Aorta (tissue), 5 donors: ENCODE data around the gene C16orf87. TPM values are rescaled to one million over a fixed set of nuclear protein-coding genes. Genes with fewer than 3 reads are reported as not detected.
A peak's percentile ranks its signal among the peaks of the same experiment; 100 is the strongest.
"Not testable (repeated sequence)": the region's sequence is repeated elsewhere in the genome, so short reads cannot be mapped to it uniquely, and the experiment has no call there.

Experiments
- ATAC-seq: fragments of 200-7000 bp; cut with Tn5 transposase; one replicate; pipeline ENCODE4 v1.9.1; 2022; ENCODE audit warnings: moderate library complexity; ENCODE audit not compliant: low FRiP score
- DNase-seq, 2 donors: peaks; one replicate each; pipeline ENCODE4 v3.0.0-alpha.2; 2020
- H3K27ac ChIP-seq, 2 donors: one replicate each; pipeline ENCODE4 v1.5.1; 2013; ENCODE audit warnings: low read length in 2 of 2, mild to moderate bottlenecking in 2 of 2, moderate library complexity in 2 of 2, control low read depth in 1 of 2, inconsistent platforms in 1 of 2, low read depth in 1 of 2
- H3K27me3 ChIP-seq, 2 donors: one replicate each; pipeline ENCODE4 v1.6.1; 2013; ENCODE audit warnings: control low read depth in 1 of 2, low read length in 1 of 2, mild to moderate bottlenecking in 1 of 2, moderate library complexity in 1 of 2; ENCODE audit not compliant: insufficient read depth in 2 of 2, control insufficient read depth in 1 of 2
- H3K36me3 ChIP-seq, 2 donors: one replicate each; pipeline ENCODE4 v1.6.1; 2013; ENCODE audit warnings: control low read depth in 1 of 2, low read length in 1 of 2, mild to moderate bottlenecking in 1 of 2; ENCODE audit not compliant: insufficient read depth in 2 of 2, control insufficient read depth in 1 of 2
- H3K4me1 ChIP-seq, 2 donors: one replicate each; pipeline ENCODE4 v1.6.1; 2013; ENCODE audit warnings: low read length in 2 of 2, control low read depth in 1 of 2, mild to moderate bottlenecking in 1 of 2, moderate library complexity in 1 of 2; ENCODE audit not compliant: insufficient read depth in 2 of 2, control insufficient read depth in 1 of 2
- H3K4me3 ChIP-seq, 2 donors: one replicate each; pipeline ENCODE4 v1.5.1; 2013; ENCODE audit warnings: low read length in 2 of 2, control low read depth in 1 of 2, mild to moderate bottlenecking in 1 of 2
- H3K9me3 ChIP-seq: one replicate; pipeline ENCODE4 v1.6.1; 2013; ENCODE audit warnings: mild to moderate bottlenecking, low read length; ENCODE audit not compliant: control insufficient read depth
- WGBS, 2 donors: extraction: QIAGEN DNeasy Blood & Tissue Kit; methylation state at CpG; one replicate each; pipeline ENCODE4 v1.1.7; 2013; 5-methylcytosine and 5-hydroxymethylcytosine counted together
- intact Hi-C, 2 donors: fragments of 100-400 bp; cut with DNase I; formaldehyde crosslinking; loops; one replicate each; pipeline versions ENCODE4 v1.14.2 to v1.15.0; 2022
- polyA plus RNA-seq, 2 donors: library from polyadenylated mRNA; stranded (reverse); fragments of 200-250 nt; gene quantifications; one replicate each; pipeline ENCODE4 v1.2.3, GENCODE V29; 2013
- total RNA-seq, 2 donors: library from RNA; stranded (reverse); fragmentation: NEBNext Ultra II Directional; extraction: Animal tissue kit (Norgen Biotek cat#: 25700); gene quantifications; one replicate each; pipeline ENCODE4 v1.2.1, GENCODE V29; 2021
- donor health status: healthy with polysubstance abuse.
- donor health status: Bipolar disorder and iron deficiency.
- donor health status: DM: no; HTN: no; CAD: no.
- donor health status: DM: no; HTN: no; CAD: no.
- donor health status: DM: yes; HTN: yes; CAD: no.

Gene C16orf87
- total and polyA plus RNA-seq, 4 donors, result 5.6 to 8.8 (median 6.8) TPM

DNA sequence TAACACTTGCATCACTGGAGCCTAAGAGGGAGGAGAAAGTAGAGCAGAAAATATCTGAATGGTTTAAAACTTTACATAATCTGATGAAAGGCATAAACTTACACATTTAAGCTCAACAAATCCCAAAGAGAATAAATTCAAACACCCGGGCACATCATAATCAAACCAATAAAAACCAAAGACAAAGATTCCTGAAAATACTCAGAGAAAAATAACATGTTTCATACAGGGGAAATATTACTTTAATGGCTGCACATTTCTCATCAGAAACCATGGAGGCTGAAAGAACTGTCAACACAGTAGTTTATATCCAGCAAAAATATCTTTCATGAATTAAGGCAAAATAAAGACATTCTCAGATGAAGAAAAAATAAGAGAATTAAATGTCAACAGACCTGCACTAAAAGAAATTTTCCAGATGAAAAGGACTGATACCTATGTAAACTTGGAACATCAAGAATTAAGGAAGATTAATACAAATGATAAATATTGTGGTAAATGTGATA is 34.2 kb downstream of the C16orf87 start:
- H3K27ac ChIP-seq, result no peak overlapping the region
- no peaks in the 10 kb centered on the region for H3K9me3 ChIP-seq
- H3K27me3 ChIP-seq, result no peaks in the 10 kb centered on the region
- DNase-seq (no peak), ATAC-seq (no peak)
- H3K4me1 ChIP-seq, result no peaks in the 10 kb centered on the region
- intact Hi-C loops, result loop anchor here in 1 of 2 donors (10.0 kb wide), 1 partner anchor 122 kb away; no protein-coding TSS in a partner anchor
- H3K4me3 ChIP-seq, result no peak overlapping the region
- no peaks in the 10 kb centered on the region for H3K36me3 ChIP-seq
- 92 to 98% methylated on average over 1 of the region's 1 CpG for WGBS, 2 donors

DNA sequence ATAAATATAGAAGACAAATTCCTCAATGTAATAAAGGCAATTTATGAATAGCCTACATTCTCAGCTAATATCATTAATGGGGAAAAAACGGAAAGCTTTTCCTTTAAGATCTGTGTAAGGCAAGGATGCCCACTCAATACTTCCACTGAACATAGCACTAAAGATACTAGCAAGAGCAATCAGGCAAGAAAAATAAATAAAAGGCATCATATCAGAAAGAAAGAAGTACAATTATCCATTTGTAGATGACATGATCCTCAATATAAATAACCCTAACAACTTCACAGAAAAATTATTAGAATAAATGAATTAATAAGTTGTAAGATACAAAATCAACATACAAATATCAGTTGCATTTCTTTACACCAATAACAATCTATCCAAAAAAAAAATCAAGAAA is 37.1 kb downstream of the C16orf87 start:
- intact Hi-C loops, result loop anchor here in 1 of 2 donors (5.0 to 10.0 kb wide), 2 partner anchors 38 to 119 kb away; partner anchors contain the start of gene C16orf87
- no peaks in the 10 kb centered on the region for H3K4me1 ChIP-seq
- H3K27me3 ChIP-seq, result no peaks in the 10 kb centered on the region
- no peaks in the 10 kb centered on the region for H3K36me3 ChIP-seq
- DNase-seq (no peak), ATAC-seq (no peak)
- H3K9me3 ChIP-seq, result no peaks in the 10 kb centered on the region
- no peak overlapping the region for H3K4me3 ChIP-seq
- 93 to 98% methylated on average over 1 of the region's 1 CpG for WGBS, 2 donors
- no peak overlapping the region for H3K27ac ChIP-seq

DNA sequence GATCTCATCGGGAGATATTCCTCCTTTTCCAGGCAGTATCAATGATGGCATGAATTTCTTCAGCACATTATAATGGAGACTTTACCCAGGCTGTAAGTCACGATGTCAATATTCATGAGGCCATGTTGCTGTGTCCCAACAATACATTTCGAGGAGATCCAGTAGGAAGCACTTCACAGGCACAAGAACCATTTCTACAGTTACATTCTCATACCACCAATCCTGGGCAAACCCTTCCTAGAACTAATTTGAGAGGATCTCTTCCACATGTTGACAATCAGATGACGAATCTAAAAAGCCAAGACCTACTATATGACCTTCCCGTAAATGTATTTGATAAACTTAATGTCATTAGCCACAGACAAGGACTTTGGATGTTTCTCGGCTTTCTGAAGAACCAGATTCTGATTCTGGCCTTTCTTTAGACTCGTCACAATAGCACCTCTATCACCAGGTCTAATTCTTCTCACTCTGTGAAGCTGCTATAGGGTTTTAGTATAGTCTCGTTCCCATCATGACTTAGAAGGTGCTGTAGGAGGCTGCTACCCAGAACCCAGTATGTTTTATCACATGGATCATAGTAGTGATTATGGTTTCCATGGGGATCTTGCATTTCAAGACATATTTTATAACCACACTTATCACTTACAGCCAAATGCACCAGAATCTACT is 40.2 kb downstream of the C16orf87 start:
- WGBS, 2 donors, result 84% methylated on average over 8 of the region's 8 CpGs
- H3K9me3 ChIP-seq, result no peaks in the 10 kb centered on the region
- H3K4me1 ChIP-seq, result no peaks in the 10 kb centered on the region
- H3K27me3 ChIP-seq, result no peaks in the 10 kb centered on the region
- no peak overlapping the region for H3K4me3 ChIP-seq
- H3K27ac ChIP-seq, result no peak overlapping the region
- ATAC-seq (no peak), DNase-seq (no peak)
- no peaks in the 10 kb centered on the region for H3K36me3 ChIP-seq
- intact Hi-C loops, result loop anchor here in 1 of 2 donors (5.0 to 10.0 kb wide), 2 partner anchors 42 to 116 kb away; partner anchors contain the start of gene C16orf87

DNA sequence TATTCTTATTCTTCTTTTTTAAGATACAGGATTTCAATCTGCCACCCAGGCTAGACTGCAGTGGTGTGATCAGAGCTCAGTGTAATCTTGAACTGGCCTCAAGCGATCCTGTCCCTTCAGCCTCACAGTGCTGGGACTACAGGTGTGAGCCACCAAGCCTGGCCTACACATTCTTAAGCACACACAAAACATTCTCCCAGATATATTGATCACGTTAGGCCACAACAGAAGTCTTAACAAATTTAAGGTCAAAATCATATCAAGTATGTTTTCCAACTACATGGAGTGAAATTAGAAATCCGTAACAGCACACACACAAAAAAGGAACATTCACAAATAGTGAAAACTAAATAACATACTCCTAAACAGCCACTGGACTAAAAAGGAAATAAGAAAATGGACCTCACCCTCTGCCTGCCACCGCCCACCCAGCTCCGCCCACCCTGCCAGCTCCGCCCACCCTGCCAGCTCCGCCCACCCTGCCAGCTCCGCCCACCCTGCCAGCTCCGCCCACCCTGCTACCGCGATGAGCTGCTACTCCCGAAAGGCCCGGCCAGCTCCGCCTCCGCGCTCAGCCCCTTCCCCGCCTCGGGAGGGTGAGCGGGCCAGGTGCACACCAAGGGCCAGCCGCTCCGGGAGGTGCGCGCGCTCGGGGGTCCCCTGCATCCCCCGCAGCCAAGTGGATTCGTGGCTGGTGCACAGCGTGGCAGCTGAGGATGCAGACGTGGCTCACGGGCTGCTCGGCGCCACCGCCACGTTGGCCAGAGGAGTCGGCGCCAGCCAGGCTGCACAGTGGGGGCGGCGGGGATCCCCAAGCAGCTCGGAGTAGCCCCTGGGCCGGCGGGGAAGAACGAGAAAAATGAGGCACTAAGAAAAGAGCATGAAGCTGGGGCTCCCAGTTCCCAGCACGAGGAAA is 41.2 kb downstream of the C16orf87 start:
- no peaks in the 10 kb centered on the region for H3K36me3 ChIP-seq

DNA sequence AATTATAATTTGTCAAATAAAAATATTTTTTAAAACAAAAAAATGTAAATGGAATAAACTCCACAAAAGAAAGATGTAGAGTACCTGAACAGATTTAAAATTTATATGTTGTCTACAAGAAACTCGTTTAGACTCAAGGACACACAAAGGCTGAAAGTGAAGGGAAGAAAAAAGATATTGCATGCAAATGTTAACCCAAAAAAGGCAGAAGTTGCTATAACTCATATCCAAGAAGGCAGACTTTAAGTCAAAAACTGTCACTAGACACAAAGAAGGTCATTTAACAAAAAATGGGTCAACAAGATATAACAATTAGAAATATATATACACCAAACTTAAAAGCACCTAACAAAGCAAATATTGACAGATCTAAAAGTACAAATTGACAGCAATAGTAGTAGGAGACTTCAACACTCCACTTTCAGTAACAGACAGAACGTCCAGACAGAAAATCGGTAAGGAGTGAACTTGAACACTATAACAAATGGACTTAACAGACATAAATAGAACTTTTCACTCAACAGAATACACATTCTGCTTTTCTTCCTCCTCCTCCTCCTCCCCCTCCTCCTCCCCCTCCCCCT is 42.0 kb downstream of the C16orf87 start:
- DNase-seq (no peak), ATAC-seq (no peak)
- 63 to 78% methylated on average over 3 of the region's 3 CpGs for WGBS, 2 donors
- Histone ChIP-seq H3K9me3 (no peaks in the 10 kb centered on the region), H3K27me3 (no peaks in the 10 kb centered on the region), H3K27ac (no peak overlapping the region), H3K36me3 (no peaks in the 10 kb centered on the region), H3K4me3 (no peak overlapping the region), H3K4me1 (no peaks in the 10 kb centered on the region)
- intact Hi-C loops, result no loop called here

More for the DNA sequence above, 41.2 kb downstream of the C16orf87 start:
- no peaks in the 10 kb centered on the region for H3K27me3 ChIP-seq
- no peaks in the 10 kb centered on the region for H3K4me1 ChIP-seq
- H3K9me3 ChIP-seq, result no peaks in the 10 kb centered on the region
- H3K4me3 ChIP-seq, result peak overlapping the region; percentile 22 to 38
- DNase-seq (peak; percentile 87 to 92), ATAC-seq (peak; percentile 94)
- 5 to 7% methylated on average over 37 to 43 of the region's 43 CpGs for WGBS, 2 donors
- no peak overlapping the region for H3K27ac ChIP-seq
- intact Hi-C loops, result loop anchor here in 1 of 2 donors (5.0 to 10.0 kb wide), 2 partner anchors 43 to 115 kb away; partner anchors contain the start of gene C16orf87

DNA sequence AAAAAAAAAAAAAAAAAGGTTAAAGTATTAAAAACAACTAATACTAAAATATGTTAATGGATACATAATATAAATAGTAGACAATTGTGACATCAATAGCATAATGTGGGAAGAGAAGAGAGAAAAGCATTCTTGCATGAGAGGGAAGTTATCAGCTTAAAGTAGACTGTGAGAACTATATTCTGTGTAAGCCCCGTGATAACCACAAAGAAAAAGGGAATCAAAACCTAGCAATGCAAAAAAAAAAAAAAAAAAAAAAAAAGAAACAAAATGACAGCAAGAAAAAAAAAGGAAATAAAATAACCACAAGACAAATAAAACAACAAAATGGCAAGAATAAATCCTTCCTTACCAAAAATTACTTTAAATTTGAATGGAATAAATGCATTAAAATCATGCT is 43.1 kb downstream of the C16orf87 start:
- H3K9me3 ChIP-seq, result no peaks in the 10 kb centered on the region
- 82 to 91% methylated on average over 1 of the region's 1 CpG for WGBS, 2 donors
- DNase-seq (no peak), ATAC-seq (no peak)
- no peaks in the 10 kb centered on the region for H3K4me1 ChIP-seq
- intact Hi-C loops, result no loop called here
- H3K4me3 ChIP-seq, result no peak overlapping the region
- no peak overlapping the region for H3K27ac ChIP-seq
- H3K27me3 ChIP-seq, result no peaks in the 10 kb centered on the region
- no peaks in the 10 kb centered on the region for H3K36me3 ChIP-seq

DNA sequence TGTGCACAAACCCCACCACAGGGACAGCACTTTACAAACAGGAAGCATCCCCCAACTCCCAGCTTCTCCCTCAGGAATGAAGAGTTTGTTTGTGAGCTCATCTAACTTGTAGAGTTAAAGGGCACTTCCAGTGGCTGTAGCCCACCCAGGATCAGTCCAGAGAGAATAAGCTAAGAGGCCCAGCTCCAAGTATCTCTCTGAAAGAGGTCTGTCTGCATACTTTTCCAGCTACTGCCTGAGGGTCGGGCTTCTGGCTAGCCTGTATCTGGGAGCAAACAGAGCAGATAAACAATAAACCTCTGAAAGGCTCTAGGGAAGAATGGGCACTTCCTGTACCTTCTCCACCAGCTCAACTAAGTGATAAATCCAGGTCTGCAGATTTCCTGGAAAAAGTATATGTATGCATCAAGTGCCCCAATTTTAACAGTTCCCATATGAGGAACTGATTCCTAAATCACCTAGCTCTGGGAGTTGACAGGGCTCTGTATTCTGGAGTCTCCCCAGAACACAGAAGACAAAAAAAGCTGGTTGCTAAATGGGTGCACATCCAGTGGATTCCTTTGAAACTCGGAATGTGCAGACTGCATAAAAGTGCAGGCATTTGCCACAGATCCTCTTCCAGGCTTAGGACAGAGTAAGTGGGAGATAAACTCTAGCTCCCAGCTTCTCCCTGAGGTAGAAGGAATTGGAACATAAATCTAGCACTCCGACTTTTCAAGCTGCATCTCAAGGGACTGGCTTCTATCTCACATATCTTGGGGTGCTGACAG is 45.7 kb downstream of the C16orf87 start:
- WGBS, 2 donors, result 28 to 39% methylated on average over 3 of the region's 3 CpGs
- intact Hi-C loops, result no loop called here
- Histone ChIP-seq H3K4me3 (no peak overlapping the region), H3K27me3 (no peaks in the 10 kb centered on the region), H3K4me1 (no peaks in the 10 kb centered on the region), H3K9me3 (no peaks in the 10 kb centered on the region), H3K27ac (no peak overlapping the region), H3K36me3 (no peaks in the 10 kb centered on the region)
- ATAC-seq (no peak), DNase-seq (no peak)

DNA sequence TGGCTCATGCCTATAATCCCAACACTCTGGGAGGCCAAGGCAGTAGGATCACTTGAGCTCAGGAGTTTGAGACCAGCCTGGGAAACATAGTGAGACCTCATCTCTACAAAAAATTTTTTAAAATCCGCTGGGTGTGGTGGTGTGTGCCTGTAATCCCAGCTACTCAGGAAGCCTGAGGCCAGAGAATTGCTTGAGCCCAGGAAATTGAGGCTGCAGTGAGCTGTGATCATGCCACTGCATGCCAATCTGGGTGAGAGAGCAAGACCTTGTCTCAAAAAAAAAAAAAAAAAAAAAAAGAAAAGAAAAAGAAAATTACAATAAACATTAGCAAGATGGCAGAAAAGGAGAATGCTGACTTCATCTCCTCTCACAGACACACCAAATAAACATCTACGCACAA is 46.4 kb downstream of the C16orf87 start:
- H3K27me3 ChIP-seq, H3K9me3 ChIP-seq, ATAC-seq, H3K4me1 ChIP-seq, DNase-seq, intact Hi-C loops, H3K36me3 ChIP-seq, H3K4me3 ChIP-seq, H3K27ac ChIP-seq: not testable (repeated sequence)
- WGBS, 2 donors, result 86 to 89% methylated on average over 2 of the region's 2 CpGs
